Measurements from ENCODE around the gene CDK18.

The CDK18 gene

DNA sequence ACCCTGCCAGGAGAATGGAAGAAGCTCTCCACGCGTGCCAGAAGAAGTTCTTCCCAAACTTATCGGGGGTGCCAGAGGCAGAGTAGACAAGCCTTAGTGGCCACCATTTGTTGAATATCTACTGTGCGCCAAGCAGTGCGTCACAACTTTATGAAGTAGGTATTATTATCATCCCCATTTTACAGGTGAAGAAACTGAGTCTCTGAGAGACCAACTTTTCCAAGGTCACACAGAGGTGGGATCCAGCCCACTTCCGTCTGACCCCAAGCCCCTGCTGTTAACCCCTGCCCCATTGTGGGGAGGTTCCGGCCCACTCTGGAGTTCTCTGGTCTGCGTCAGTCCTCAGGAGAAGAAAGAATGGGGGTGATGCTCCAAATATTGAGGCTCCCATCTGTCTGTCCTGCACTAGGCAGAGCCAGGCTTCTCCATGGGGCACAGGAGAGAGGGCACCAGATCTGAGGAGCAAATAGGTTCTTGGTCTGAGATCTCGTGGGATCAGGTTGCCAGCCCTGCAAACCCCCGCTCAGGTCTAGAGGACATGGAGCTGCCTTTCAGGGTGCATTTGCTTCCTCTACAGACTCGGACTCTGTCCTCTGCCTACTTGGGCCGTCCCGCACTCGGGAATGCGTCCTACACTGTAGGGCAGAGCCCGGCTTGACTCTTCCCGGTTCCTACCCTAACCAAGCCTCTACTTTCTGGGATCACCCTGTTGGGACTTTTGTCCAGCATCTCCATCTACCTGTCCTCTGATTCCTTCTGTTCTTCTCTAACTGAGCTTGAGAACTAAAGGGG is 2.1 kb downstream of the CDK18 start:
- DNase-seq = no peak

- no peak for DNase-seq
Measured at GRCh38 chr1:205508227-205508714, 3.8 kb downstream of the CDK18 start.

DNA sequence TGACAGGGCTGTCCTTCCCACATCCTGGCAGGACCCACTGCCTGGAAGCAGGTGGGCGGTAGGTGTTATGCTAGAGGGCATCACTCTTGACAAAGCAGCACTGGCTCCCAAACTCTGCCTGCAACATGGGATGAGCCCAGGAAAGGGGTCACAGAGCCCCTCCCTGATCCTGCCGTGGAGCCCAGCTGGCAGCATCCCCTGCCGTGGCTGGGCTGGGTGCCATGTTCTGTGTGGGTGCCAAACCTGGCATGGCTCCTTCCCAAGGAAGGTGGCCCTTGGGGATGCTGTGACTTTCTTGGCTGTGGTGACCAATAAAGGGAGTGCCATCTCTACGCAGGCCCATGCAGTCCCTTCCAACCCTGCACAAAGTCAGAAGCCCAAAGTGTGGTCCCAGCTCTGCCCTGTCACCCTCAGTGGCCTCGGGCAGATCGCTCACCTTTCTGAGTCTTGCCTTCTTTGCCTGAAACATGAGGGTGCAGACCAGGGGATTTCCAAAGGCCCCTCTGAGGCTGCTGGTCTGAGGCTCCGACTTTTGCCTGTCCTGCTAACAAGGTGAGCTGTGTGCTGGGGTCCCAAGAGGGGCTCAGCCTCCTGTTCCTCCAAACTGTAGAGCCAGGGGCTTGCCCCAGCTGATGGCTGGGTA is 6.0 kb downstream of the CDK18 start:
- no peak for DNase-seq

DNA sequence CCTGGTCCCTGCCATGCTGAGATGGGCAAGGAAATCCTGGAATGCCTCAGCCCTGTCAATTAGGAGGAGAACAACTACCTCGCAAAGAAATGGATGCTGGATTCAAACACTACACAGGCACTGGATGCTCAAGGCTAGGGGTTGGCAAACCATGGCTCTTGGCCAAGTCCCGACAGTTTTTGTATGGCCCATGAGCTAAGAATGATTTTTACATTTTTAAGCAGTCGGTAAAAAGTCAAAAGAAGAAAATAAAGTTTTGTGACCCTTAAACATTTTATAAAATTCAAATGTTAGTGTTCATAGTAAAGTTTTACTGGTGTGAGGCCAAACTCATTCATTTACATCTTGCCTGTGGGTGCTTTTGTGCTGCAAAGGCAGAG is 6.5 kb downstream of the CDK18 start:
- DNase-seq = no peak

DNA sequence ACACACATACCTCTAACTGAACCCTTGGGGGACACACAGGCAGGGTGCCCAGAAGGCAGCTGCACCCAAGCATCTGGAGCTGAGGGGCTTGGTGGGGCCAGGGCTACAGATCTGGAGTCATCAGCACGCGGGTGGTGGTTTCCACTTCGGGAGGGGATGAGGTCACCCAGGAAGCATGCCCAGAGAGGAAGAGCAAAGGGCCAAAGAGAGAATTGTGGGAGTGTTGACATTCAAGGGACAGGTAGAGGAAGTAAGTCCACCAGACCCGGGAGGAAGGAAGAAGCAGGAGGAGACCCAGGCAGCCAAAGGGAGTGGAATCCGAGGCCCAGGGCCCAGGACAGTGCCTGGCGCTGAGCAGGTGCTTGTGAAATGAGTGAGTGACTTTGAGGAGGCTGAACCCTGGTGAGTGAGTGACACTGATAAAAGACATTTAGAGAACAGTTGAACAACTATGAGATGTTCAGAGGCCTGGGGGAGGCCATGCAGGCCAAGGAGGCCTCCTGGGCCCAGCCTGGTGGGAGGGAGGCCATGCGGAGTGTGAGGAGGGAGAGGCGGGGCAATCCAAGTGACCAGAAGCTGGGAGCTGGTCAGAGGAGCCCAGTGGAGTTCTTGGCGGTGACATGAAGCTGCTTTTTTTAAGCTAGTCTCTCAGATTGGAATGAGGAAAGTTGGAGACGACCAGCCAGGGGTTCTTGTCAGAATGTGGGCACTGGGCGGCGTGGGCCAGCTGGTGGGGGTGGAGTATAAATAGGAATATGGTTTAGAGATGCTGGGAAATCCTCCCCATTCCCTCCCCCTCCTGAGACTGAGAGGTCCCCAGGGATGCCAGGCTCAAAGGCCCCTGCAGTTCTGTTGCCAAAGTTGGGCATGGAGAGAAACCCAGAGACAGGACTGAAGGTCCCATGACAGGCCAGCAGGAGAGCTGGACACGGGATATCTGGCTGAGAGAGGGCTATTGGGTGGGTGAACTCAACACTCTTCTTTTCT is 7.9 kb downstream of the CDK18 start:
- no peak for DNase-seq

DNA sequence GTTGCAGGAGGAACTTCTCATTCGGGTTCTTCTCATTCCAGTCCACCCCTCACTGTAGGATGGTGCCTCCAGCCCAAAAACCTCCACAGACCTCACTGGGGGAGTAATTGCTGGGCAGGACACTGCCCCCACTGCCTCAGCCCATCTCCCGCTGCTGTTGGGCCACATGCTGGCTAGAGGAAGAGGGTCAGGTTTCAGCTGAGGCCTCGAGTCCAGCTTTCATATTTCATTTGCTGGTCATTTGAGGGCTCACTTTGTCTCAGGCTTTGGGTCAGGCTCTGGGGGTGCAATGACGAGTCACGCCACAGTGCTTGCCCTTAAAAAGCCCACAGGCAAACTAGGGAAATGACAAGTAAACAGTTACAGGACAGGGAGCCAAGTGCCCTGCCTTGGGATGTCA is 9.3 kb downstream of the CDK18 start:
- DNase-seq = no peak

GRCh38 chr1:205514211-205515142 is 10.0 kb downstream of the CDK18 start:
- no peak for DNase-seq

GRCh38 chr1:205515781-205516253 is 11.3 kb downstream of the CDK18 start:
- no peak for DNase-seq

- no peak for DNase-seq
Measured at GRCh38 chr1:205516362-205516761, 11.9 kb downstream of the CDK18 start.

- no peak for DNase-seq
Measured at GRCh38 chr1:205517288-205517687, 12.8 kb downstream of the CDK18 start.

GRCh38 chr1:205517763-205518162 is 13.3 kb downstream of the CDK18 start:
- no peak for DNase-seq

- no peak for DNase-seq
Measured at GRCh38 chr1:205518661-205519540, 14.4 kb downstream of the CDK18 start.

GRCh38 chr1:205519541-205520131 is 15.2 kb downstream of the CDK18 start:
- no peak for DNase-seq

DNA sequence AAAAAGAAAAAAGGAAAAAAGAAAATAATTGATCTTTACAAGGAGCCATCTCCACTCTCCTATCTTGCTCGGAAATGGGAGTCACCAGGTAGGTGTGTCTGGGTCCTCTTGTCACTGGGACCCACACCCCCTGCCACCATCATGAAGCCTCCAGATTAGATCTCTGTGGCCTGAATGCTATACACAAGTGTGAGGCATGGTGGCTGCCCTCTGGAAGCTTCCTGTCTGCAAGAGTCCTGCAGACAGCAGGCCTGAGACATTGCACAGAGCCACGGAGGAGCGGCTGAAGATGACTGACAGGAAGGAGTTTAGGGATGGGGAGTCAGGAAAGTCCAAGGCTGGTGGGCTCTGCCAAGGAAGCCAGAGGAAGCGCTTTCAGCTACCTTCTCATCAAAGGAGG is 16.2 kb downstream of the CDK18 start:
- DNase-seq = no peak

DNA sequence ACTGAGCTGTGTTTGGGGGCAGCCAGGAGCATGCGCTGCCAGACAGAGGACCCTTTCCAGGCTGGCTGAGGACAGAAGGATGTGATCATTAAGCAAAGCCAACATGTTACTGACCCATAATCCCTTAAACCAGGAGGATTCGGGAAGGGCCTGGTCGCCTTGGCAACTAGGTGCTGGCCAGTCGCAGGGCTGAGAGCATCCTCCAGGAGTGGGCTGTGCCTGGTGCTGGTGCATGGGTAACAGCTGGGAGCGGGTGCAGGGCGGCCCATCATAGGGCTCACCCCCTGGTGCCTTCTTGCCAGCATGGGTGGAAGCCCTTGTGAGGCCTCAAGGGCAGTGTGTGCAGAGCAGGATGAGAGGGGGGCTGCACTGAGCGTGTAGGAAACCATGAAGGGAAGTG is 17.2 kb downstream of the CDK18 start:
- DNase-seq = no peak

DNA sequence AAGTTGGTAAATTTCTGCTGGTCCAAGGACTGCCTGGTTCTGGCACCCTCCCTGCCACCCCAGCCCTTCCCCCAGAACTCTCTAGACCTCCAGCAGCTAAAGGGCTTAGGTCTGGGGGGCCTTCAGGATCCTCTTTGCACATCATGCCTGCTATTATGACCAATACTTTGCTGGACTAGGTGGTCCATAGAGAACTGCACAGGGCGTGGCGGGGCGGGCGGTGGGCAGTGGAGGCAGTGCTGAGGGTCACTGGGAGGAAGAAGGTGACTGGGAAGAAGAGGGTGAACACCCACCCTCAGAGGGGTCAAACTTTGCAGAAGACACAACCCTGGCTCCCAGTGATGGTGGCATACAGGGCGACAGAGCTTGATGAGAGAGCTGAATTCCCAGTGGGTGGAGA is 18.2 kb downstream of the CDK18 start:
- no peak for DNase-seq

GRCh38 chr1:205523261-205523890 is 18.9 kb downstream of the CDK18 start:
- no peak for DNase-seq

DNA sequence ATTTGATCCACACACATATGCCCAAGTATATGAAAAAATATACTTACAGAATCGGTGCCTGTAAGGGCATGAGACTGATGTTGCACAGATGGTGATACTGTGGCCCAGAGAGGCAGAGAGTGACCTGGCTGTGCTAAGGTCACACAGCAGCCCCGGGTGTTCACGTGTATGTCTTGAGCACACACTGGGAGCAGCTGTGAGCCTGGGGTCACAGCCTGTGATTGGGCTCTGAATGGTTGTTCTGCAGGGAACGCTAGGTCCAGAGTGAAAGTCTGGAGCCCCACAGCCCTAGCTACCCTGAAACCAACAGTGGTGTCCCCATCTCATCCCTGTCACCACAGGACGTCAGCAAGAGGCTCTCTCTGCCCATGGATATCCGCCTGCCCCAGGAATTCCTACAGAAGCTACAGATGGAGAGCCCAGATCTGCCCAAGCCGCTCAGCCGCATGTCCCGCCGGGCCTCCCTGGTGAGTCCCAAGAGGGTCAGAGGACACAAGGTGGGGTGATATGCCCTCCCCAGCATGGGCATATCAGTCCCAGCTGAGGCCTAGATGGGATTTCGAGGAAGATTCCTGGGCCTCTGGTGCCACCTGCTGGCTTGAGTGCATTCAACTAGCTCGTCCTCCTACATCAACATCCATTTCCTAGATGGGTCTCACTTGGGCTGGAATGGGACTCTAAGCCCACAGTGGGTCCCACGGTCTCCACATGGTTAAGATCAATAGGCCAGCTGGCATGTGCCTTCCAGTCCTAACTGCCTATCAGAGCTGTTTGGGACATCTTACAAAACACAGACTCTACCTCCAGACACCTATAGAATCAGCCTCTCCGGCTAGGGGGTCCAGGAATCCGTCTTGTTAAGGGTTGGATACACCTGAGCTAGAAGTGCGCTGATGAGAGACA is 19.7 kb downstream of the CDK18 start:
- DNase-seq = peak; percentile 82

DNA sequence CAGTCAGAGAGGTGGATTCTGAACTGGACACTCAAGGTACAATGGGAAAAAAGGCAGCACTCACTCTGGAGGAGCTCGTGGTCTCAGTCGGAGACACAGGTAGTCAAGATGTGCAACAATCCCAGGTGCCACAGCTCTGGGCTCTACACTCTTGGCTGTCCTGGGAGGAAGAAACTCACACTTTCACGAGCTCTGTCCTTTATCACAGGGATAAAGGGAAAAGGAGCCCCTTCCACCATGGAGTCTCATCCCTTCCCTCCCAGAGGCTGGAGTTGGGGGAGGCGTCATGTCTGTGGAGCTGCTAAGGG is 20.3 kb downstream of the CDK18 start:
- no peak for DNase-seq
